Gastroesophageal sphincter (tissue), 4 donors: ENCODE data around the gene DMD. TPM values are rescaled to one million over a fixed set of nuclear protein-coding genes. Genes with fewer than 3 reads are reported as not detected.

Source experiments
- ATAC-seq: fragments of 150-250 bp; one replicate; pipeline ENCODE4 v1.9.1; 2016; ENCODE audit warnings: mild to moderate bottlenecking, moderate library complexity
- H3K27ac ChIP-seq, 4 donors: fragments of 200-600 bp; sonication (generic) in 3 of 4; 1 replicate in 3 of 4; 2 replicates in 1 of 4; pipeline ENCODE4 v1.5.1; 2016 to 2019
- H3K27me3 ChIP-seq: fragments of 200-600 bp; sonication (generic); one replicate; pipeline ENCODE4 v1.5.1; 2019
- H3K36me3 ChIP-seq, 2 donors: fragments of 200-600 bp; sonication (generic); one replicate each; pipeline ENCODE4 v1.5.1; 2019; ENCODE audit warnings: control low read depth in 1 of 2
- H3K4me1 ChIP-seq, 3 donors: fragments of 200-600 bp; sonication (generic); 1 replicate in 2 of 3; 2 replicates in 1 of 3; pipeline ENCODE4 v1.5.1; 2016 to 2019; ENCODE audit warnings: control low read depth in 2 of 3
- H3K4me3 ChIP-seq, 2 donors: fragments of 200-600 bp; sonication (generic); one replicate each; pipeline ENCODE4 v1.5.1; 2019; ENCODE audit warnings: mild to moderate bottlenecking in 1 of 2, moderate library complexity in 1 of 2
- H3K9me3 ChIP-seq, 3 donors: fragments of 200-600 bp; sonication (generic); one replicate each; pipeline ENCODE4 v1.5.1; 2017 to 2019; ENCODE audit warnings: control low read depth in 2 of 3
- EP300 ChIP-seq: sonication (generic); formaldehyde crosslinking; IDR thresholded peaks from one replicate; pipeline ENCODE4 v1.6.1; 2017; ENCODE audit warnings: antibody characterized with exemption, mild to moderate bottlenecking
- POLR2A ChIP-seq, 2 donors: fragments of 450-650 bp; IDR thresholded peaks; one replicate each; pipeline ENCODE4 v1.6.1; 2017; ENCODE audit warnings: antibody characterized with exemption in 2 of 2, mild to moderate bottlenecking in 2 of 2, moderate library complexity in 1 of 2
- POLR2AphosphoS5 ChIP-seq: sonication (generic); formaldehyde crosslinking; IDR thresholded peaks from one replicate; pipeline ENCODE4 v1.6.1; 2017; ENCODE audit warnings: antibody characterized with exemption
- WGBS, 2 donors: methylation state at CpG; one replicate each; pipeline ENCODE4 v1.1.5; 2018; ENCODE audit warnings: low coverage in 1 of 2; 5-methylcytosine and 5-hydroxymethylcytosine counted together
- total RNA-seq, 4 donors: library from RNA; depleted of rRNA; stranded (reverse); fragments of >200 nt; gene quantifications; one replicate each; pipeline ENCODE4 v1.1.0, GENCODE V29; 2016
- TF ChIP-seq, protein P1 (sequence below), 4 experiments: fragments of 200-600 bp in 2 of 4; fragments of 450-650 bp in 2 of 4; sonication (generic) in 1 of 4; IDR thresholded peaks; one replicate each; pipeline ENCODE4 v1.5.1; 2017 to 2019; ENCODE audit warnings: antibody characterized with exemption in 4 of 4, mild to moderate bottlenecking in 2 of 4, moderate library complexity in 2 of 4

The DMD gene
- total RNA-seq, 4 donors from 2014 or later: 111 to 225 (median 183) TPM

DNA sequence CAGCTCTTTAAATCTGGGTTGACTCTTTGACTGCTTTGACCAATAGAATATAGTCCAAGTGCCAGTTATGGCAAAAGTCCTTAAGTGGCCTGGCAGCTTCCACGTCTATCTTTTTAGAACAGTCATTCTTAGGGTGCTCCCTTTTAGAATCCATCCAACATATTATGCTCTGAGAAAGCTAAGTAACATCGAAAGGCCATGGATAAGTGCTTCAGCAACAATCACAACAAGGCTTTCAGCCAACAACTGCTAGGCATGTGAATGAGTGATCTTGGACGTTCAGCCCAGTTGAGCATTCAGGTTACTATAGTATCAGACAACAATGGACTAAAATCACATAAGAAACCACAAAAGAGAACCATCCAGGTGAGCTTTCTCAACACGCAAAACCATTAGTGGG, 818.7 kb downstream of the DMD start:
- 78 to 100% methylated on average over 2 to 4 of the region's 4 CpGs for WGBS, 2 donors
- H3K27ac ChIP-seq: no peak overlapping the region
- no peak for ATAC-seq
- H3K9me3 ChIP-seq: no peaks in the 10 kb centered on the region
- no peaks in the 10 kb centered on the region for H3K4me1 ChIP-seq
- no peaks in the 10 kb centered on the region for H3K27me3 ChIP-seq
- H3K36me3 ChIP-seq: no peaks in the 10 kb centered on the region
- TF ChIP-seq POLR2AphosphoS5: no peak
- TF ChIP-seq, protein P1, sequence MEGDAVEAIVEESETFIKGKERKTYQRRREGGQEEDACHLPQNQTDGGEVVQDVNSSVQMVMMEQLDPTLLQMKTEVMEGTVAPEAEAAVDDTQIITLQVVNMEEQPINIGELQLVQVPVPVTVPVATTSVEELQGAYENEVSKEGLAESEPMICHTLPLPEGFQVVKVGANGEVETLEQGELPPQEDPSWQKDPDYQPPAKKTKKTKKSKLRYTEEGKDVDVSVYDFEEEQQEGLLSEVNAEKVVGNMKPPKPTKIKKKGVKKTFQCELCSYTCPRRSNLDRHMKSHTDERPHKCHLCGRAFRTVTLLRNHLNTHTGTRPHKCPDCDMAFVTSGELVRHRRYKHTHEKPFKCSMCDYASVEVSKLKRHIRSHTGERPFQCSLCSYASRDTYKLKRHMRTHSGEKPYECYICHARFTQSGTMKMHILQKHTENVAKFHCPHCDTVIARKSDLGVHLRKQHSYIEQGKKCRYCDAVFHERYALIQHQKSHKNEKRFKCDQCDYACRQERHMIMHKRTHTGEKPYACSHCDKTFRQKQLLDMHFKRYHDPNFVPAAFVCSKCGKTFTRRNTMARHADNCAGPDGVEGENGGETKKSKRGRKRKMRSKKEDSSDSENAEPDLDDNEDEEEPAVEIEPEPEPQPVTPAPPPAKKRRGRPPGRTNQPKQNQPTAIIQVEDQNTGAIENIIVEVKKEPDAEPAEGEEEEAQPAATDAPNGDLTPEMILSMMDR (IDR thresholded peaks at IDR 0.05): no peak
- no peak for TF ChIP-seq EP300
- no peak for TF ChIP-seq POLR2A (IDR thresholded peaks at IDR 0.05)
- H3K4me3 ChIP-seq: no peak overlapping the region

DNA sequence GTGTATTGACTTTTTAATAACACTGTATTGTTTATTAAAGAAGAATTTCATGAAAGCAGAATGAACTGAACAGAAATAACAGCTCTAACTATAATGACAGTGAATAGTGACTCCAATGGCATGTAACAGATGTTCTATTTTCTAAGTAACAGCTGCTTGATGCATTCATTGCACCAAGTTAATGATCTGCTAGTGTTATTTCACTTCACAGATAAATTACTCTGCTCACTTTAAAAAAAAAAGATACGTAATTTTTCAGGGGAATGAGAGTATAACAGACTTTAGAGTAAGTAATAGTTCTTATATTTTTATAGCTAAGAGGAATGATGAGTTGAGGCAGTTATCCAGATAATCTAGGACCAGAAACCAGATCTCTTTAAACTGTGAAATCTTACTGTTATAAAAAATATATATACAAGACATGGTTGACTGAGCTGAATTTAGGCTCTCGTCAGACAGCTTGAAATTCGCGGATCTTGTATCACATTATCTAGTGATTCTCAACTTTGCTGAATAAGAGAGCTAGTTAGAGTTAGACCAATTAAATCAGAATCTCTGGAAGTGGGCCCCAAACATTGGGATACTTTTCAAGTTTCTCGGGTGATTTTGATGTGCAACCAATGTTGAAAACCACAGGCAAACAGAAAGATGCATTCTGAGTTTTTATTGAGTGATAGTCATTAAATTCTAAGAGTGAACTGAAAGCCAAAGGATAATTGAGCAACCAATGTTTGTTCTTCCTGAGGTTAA, 840.7 kb downstream of the DMD start:
- no peaks in the 10 kb centered on the region for H3K9me3 ChIP-seq

DNA sequence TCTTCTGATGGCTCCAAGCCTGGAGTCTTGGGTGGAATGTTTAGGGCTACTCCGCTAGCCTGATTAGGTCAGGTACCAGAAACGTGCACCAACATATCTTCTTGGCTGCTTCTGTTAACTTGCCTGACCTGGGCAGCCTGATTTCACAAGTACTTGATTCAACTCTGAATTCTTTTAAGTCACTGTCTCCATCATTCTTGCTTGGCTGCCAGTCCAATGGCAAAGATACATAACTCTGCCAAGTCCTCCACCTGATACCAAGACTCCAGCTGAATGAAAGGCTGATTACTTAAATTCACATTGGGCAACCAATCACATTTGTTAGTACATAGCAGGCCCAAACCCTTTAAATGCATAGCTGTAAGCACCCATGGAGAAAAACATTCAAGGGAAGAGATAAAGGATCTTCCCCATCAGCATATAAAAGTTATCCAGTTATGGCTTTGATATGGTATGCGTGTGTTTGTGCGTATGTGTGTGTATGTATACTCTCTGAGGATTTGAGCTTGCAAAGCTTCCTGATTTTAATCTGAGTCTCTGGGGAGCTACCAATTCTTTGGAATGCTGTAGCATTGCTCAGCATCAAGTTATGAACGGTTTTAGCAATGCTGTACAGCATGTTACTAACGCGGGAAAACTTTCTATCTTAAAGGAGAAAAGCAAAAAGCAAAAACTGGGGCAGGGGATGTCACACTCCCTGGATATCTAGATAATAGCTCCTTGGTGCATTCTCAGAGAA, 917.2 kb downstream of the DMD start:
- no peak overlapping the region for H3K27ac ChIP-seq
- no peak overlapping the region for H3K4me3 ChIP-seq
- no peaks in the 10 kb centered on the region for H3K9me3 ChIP-seq
- no peak for ATAC-seq
- TF ChIP-seq EP300 (no peak), POLR2AphosphoS5 (no peak), POLR2A (IDR thresholded peaks at IDR 0.05) (no peak)
- TF ChIP-seq, protein P1 (IDR thresholded peaks at IDR 0.05): no peak
- H3K27me3 ChIP-seq: no peaks in the 10 kb centered on the region
- no peaks in the 10 kb centered on the region for H3K36me3 ChIP-seq
- H3K4me1 ChIP-seq: no peaks in the 10 kb centered on the region
- 50% methylated on average over 6 of the region's 7 CpGs; no CpG with 5 or more reads in 1 of the 2 donors for WGBS, 2 donors

More for the DNA sequence above, 840.7 kb downstream of the DMD start:
- no peaks in the 10 kb centered on the region for H3K27me3 ChIP-seq
- WGBS, 2 donors: 46 to 64% methylated on average over 5 of the region's 5 CpGs
- no peak for ATAC-seq
- no peaks in the 10 kb centered on the region for H3K4me1 ChIP-seq
- H3K27ac ChIP-seq: no peak overlapping the region
- no peaks in the 10 kb centered on the region for H3K36me3 ChIP-seq
- TF ChIP-seq, protein P1 (IDR thresholded peaks at IDR 0.05): no peak
- TF ChIP-seq POLR2AphosphoS5 (no peak), EP300 (no peak), POLR2A (IDR thresholded peaks at IDR 0.05) (no peak)
- H3K4me3 ChIP-seq: no peak overlapping the region

DNA sequence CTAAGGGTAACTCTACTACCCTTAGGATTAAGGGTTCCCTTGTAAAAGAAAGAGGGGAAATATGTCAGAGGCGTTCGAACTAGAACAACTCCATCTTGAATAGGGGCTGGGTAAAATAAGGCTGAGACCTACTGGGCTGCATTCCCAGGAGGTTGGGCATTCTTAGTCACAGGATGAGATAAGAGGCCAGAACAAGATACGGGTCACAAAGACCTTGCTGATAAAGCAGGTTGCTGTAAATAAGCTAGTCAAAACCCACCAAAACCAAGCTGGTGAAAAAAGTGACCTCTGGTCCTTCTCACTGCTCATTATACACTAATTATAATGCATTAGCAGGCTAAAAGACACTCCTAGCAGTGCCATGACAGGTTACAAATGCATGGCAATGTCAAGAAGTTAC, 922.0 kb downstream of the DMD start:
- Histone ChIP-seq H3K36me3 (peaks cover 0 to 3% of the 10 kb centered on the region in 2 donors), H3K4me1 (no peaks in the 10 kb centered on the region), H3K9me3 (no peaks in the 10 kb centered on the region), H3K27ac (no peak overlapping the region), H3K27me3 (no peaks in the 10 kb centered on the region), H3K4me3 (no peak overlapping the region)
- TF ChIP-seq EP300 (no peak), POLR2A (IDR thresholded peaks at IDR 0.05) (no peak), POLR2AphosphoS5 (no peak)
- TF ChIP-seq, protein P1 (IDR thresholded peaks at IDR 0.05): no peak
- ATAC-seq: no peak
- 71 to 83% methylated on average over 1 to 2 of the region's 3 CpGs for WGBS, 2 donors

DNA sequence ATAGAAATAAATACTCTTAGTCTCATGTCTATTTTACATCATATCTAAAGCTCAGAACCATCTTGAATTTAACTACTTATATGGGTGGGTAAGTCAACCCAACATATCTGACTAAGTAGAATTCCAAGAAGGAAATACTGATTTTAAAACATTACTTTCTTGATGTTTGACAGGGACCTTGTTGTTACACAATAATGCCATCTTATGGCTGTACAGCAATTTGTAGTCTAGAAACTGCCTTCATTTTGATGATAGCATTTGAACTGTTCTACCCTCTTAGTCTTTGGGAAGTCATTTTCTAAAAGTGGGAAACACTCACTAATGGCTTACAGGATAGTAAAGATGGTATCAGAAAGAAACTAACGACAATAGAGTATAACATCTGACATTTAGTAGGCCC, 929.5 kb downstream of the DMD start:
- no peaks in the 10 kb centered on the region for H3K9me3 ChIP-seq
- H3K36me3 ChIP-seq: no peaks in the 10 kb centered on the region
- no peaks in the 10 kb centered on the region for H3K4me1 ChIP-seq
- ATAC-seq: no peak
- no peaks in the 10 kb centered on the region for H3K27me3 ChIP-seq
- H3K4me3 ChIP-seq: no peak overlapping the region
- no peak overlapping the region for H3K27ac ChIP-seq
- 40 to 88% methylated on average over 1 of the region's 1 CpG for WGBS, 2 donors
- TF ChIP-seq, protein P1 (IDR thresholded peaks at IDR 0.05): no peak
- no peak for TF ChIP-seq POLR2A (IDR thresholded peaks at IDR 0.05)
- no peak for TF ChIP-seq POLR2AphosphoS5
- no peak for TF ChIP-seq EP300
